Frontal cortex (tissue), 4 donors: ENCODE measurements around the gene PIP4K2B. TPM values are rescaled to one million over a fixed set of nuclear protein-coding genes. Genes with fewer than 3 reads are reported as not detected.

ENCODE experiments used
- DNase-seq, 2 donors: peaks; one replicate each; pipeline ENCODE4 v3.0.0; 2012; ENCODE audit warnings: low spot score in 2 of 2
- FAIRE-seq: peaks from 2 replicates; lab custom pipeline; 2012; peaks lifted over from hg19 to GRCh38; lab: Jason Lieb, UNC
- total RNA-seq: library from RNA; depleted of rRNA; stranded (reverse); fragments of >200 nt; gene quantifications from one replicate; pipeline ENCODE4 v1.2.3, GENCODE V29; 2014
- donor health status: control.
- donor health status: control.
- donor health status: control.

Gene PIP4K2B
- total RNA-seq, 1 donor from 2014 or later, result 172 TPM

- FAIRE-seq (no peak), DNase-seq (no peak)
These were observed 16.1 kb downstream of the PIP4K2B start for GRCh38 chr17:38783227-38783626.

- DNase-seq (no peak), FAIRE-seq (no peak)
These were observed 19.2 kb downstream of the PIP4K2B start for GRCh38 chr17:38779965-38780752.

GRCh38 chr17:38777641-38778250 is 21.6 kb downstream of the PIP4K2B start:
- FAIRE-seq (no peak), DNase-seq (no peak)

- FAIRE-seq, result no peak
These were observed 26.1 kb downstream of the PIP4K2B start for GRCh38 chr17:38773258-38773657.

GRCh38 chr17:38768417-38768816 is 30.9 kb downstream of the PIP4K2B start:
- FAIRE-seq (no peak), DNase-seq (no peak)

More at GRCh38 chr17:38773258-38773657, 26.1 kb downstream of the PIP4K2B start:
- DNase-seq, result no peak

- DNase-seq, result no peak
- FAIRE-seq, result no peak
These were observed 33.0 kb downstream of the PIP4K2B start for GRCh38 chr17:38766341-38766740.

GRCh38 chr17:38762231-38762630 is 37.1 kb downstream of the PIP4K2B start:
- no peak for FAIRE-seq
- DNase-seq, result no peak

- no peak for FAIRE-seq
- no peak for DNase-seq
These were observed 37.7 kb downstream of the PIP4K2B start for GRCh38 chr17:38761612-38762011.

GRCh38 chr17:38753071-38753506 is 46.3 kb downstream of the PIP4K2B start:
- FAIRE-seq, result no peak
- DNase-seq, result no peak

GRCh38 chr17:38752308-38753070 is 46.9 kb downstream of the PIP4K2B start, which contains the start of gene PSMB3:
TSS of gene PSMB3 (plus strand) at chr17:38752741. CDS start at chr17:38752827, 86 bp downstream.
- FAIRE-seq (no peak), DNase-seq (peak; percentile 89 to 95)

- DNase-seq (peak; percentile 55 to 58), FAIRE-seq (no peak)
These were observed 47.5 kb downstream of the PIP4K2B start for GRCh38 chr17:38751808-38752307.

GRCh38 chr17:38751144-38751807 is 48.1 kb downstream of the PIP4K2B start:
- FAIRE-seq, result no peak
- no peak for DNase-seq

- no peak for FAIRE-seq
- no peak for DNase-seq
These were observed 48.8 kb downstream of the PIP4K2B start for GRCh38 chr17:38750312-38751121.

- no peak for FAIRE-seq
- DNase-seq, result no peak
These were observed 49.4 kb downstream of the PIP4K2B start for GRCh38 chr17:38750044-38750311.

- DNase-seq, result peak in 1 of 2 donors; percentile 36
- FAIRE-seq, result no peak
These were observed 49.9 kb downstream of the PIP4K2B start for GRCh38 chr17:38749223-38750043.

GRCh38 chr17:38748892-38749222 is 50.5 kb downstream of the PIP4K2B start:
- FAIRE-seq (no peak), DNase-seq (peak in 1 of 2 donors; percentile 22)

- FAIRE-seq, result no peak
These were observed 51.0 kb downstream of the PIP4K2B start, which contains the start of gene PCGF2 for GRCh38 chr17:38748149-38748891. TSS of gene PCGF2 (minus strand) at chr17:38748336. CDS start at chr17:38740402, 7,934 bp downstream.

More at GRCh38 chr17:38748149-38748891, 51.0 kb downstream of the PIP4K2B start, which contains the start of gene PCGF2:
- peak; percentile 75 for DNase-seq
